ENCODE results near the gene WDCP.

WDCP gene

GRCh38 chr2:24076849-24077534 lies 29.8 kb upstream of the WDCP start:
- Histone ChIP-seq H3K4me3 (ENCODE audit: low read depth, low read length, poor library complexity, severe bottlenecking) (peak overlapping the region; percentile 78), H3K27ac (ENCODE audit: low read depth, low read length, poor library complexity, severe bottlenecking) (no peak overlapping the region), H3K79me2 (ENCODE audit: insufficient read depth, low read length) (peaks cover 10% of the 10 kb centered on the region), H3K9me2 (ENCODE audit: low read depth, low read length) (no peaks in the 10 kb centered on the region), H3K27me3 (ENCODE audit: insufficient read depth, low read length) (no peaks in the 10 kb centered on the region), H3K9me3 (ENCODE audit: low read length) (no peaks in the 10 kb centered on the region), H3K36me3 (ENCODE audit: insufficient read depth, low read length) (peaks cover 18% of the 10 kb centered on the region; the same call in 1 of the 2 replicates), H3F3A (ENCODE audit: insufficient read depth, low read length) (no peaks in the 10 kb centered on the region), H3K4me1 (ENCODE audit: insufficient read depth, low read length, severe bottlenecking) (peaks cover 21% of the 10 kb centered on the region), H2AFZ (ENCODE audit: low read length) (no peak overlapping the region), H4K20me1 (ENCODE audit: insufficient read depth, low read length) (no peaks in the 10 kb centered on the region), H3K4me2 (ENCODE audit: low read length) (peak overlapping the region; percentile 69), H3K9ac (ENCODE audit: low read length) (peak overlapping the region; percentile 62)
- TF ChIP-seq CTCF (IDR thresholded peaks at IDR 0.05; ENCODE audit: low read length) (no peak), EZH2 (IDR thresholded peaks at IDR 0.05; ENCODE audit: borderline replicate concordance, low read length) (no peak)

- no peaks in the 10 kb centered on the region for H4K20me1 ChIP-seq (ENCODE audit: insufficient read depth, low read length)
- H3K27me3 ChIP-seq (ENCODE audit: insufficient read depth, low read length): no peaks in the 10 kb centered on the region
- peak within 1 kb of the TSS; percentile 78 for H3K4me3 ChIP-seq (ENCODE audit: low read depth, low read length, poor library complexity, severe bottlenecking)
- TF ChIP-seq EZH2 (IDR thresholded peaks at IDR 0.05; ENCODE audit: borderline replicate concordance, low read length) (no peak), CTCF (IDR thresholded peaks at IDR 0.05; ENCODE audit: low read length) (no peak)
- peaks cover 18% of the 10 kb centered on the region; the same call in 1 of the 2 replicates for H3K36me3 ChIP-seq (ENCODE audit: insufficient read depth, low read length)
- peak within 1 kb of the TSS; percentile 39 for H3K27ac ChIP-seq (ENCODE audit: low read depth, low read length, poor library complexity, severe bottlenecking)
- H3K79me2 ChIP-seq (ENCODE audit: insufficient read depth, low read length): peaks cover 10% of the 10 kb centered on the region
- H2AFZ ChIP-seq (ENCODE audit: low read length): no peak within 1 kb of the TSS
- H3K4me1 ChIP-seq (ENCODE audit: insufficient read depth, low read length, severe bottlenecking): peaks cover 21% of the 10 kb centered on the region
- no peaks in the 10 kb centered on the region for H3K9me2 ChIP-seq (ENCODE audit: low read depth, low read length)
- no peaks in the 10 kb centered on the region for H3F3A ChIP-seq (ENCODE audit: insufficient read depth, low read length)
- no peaks in the 10 kb centered on the region for H3K9me3 ChIP-seq (ENCODE audit: low read length)
- H3K9ac ChIP-seq (ENCODE audit: low read length): peak within 1 kb of the TSS; percentile 77
- H3K4me2 ChIP-seq (ENCODE audit: low read length): peak within 1 kb of the TSS; percentile 82
These were observed 29.0 kb upstream of the WDCP start, which contains the start of gene SF3B6 for GRCh38 chr2:24075915-24076848. SF3B6 (minus strand) TSS chr2:24076326; CDS start chr2:24076229, 97 bp downstream.

- Histone ChIP-seq H3F3A (ENCODE audit: insufficient read depth, low read length) (no peaks in the 10 kb centered on the region), H3K9me3 (ENCODE audit: low read length) (no peaks in the 10 kb centered on the region), H3K27ac (ENCODE audit: low read depth, low read length, poor library complexity, severe bottlenecking) (no peak overlapping the region), H3K27me3 (ENCODE audit: insufficient read depth, low read length) (no peaks in the 10 kb centered on the region), H3K79me2 (ENCODE audit: insufficient read depth, low read length) (peaks cover 10% of the 10 kb centered on the region), H3K4me2 (ENCODE audit: low read length) (peak overlapping the region; percentile 82), H3K4me1 (ENCODE audit: insufficient read depth, low read length, severe bottlenecking) (peaks cover 21% of the 10 kb centered on the region), H2AFZ (ENCODE audit: low read length) (no peak overlapping the region), H3K9me2 (ENCODE audit: low read depth, low read length) (no peaks in the 10 kb centered on the region), H4K20me1 (ENCODE audit: insufficient read depth, low read length) (no peaks in the 10 kb centered on the region), H3K4me3 (ENCODE audit: low read depth, low read length, poor library complexity, severe bottlenecking) (peak overlapping the region; percentile 78), H3K9ac (ENCODE audit: low read length) (peak overlapping the region; percentile 77), H3K36me3 (ENCODE audit: insufficient read depth, low read length) (peaks cover 23% of the 10 kb centered on the region; the same call in 1 of the 2 replicates)
- TF ChIP-seq CTCF (IDR thresholded peaks at IDR 0.05; ENCODE audit: low read length) (no peak), EZH2 (IDR thresholded peaks at IDR 0.05; ENCODE audit: borderline replicate concordance, low read length) (no peak)
These were observed 28.1 kb upstream of the WDCP start for GRCh38 chr2:24075259-24075658.

All from OCI-LY1 (cell line).